SHP77 (cell line): ENCODE results near the gene TMIGD3.
A peak's percentile ranks its signal among the peaks of the same experiment; 100 is the strongest.

Source experiments
- DNase-seq, 2 experiments: peaks; one replicate each; lab custom pipeline; 2025; lab: John Stamatoyannopoulos, UW

Gene TMIGD3

GRCh38 chr1:111448482-111448917, 54.9 kb downstream of the TMIGD3 start:
- DNase-seq = no peak

GRCh38 chr1:111446967-111447892, 56.2 kb downstream of the TMIGD3 start:
- DNase-seq = no peak

GRCh38 chr1:111446546-111446945, 56.9 kb downstream of the TMIGD3 start:
- no peak for DNase-seq

GRCh38 chr1:111444031-111444430, 59.4 kb downstream of the TMIGD3 start:
- DNase-seq = no peak

- no peak for DNase-seq
Measured at GRCh38 chr1:111442457-111442856, 61.0 kb downstream of the TMIGD3 start.

GRCh38 chr1:111441573-111442192, 61.8 kb downstream of the TMIGD3 start:
- peak; percentile 35 to 39 for DNase-seq

- DNase-seq = no peak
Measured at GRCh38 chr1:111439461-111440351, 63.7 kb downstream of the TMIGD3 start.

GRCh38 chr1:111436726-111437125, 66.7 kb downstream of the TMIGD3 start:
- no peak for DNase-seq
